ENCODE results near the gene HSD17B1. TPM values are rescaled to one million over a fixed set of nuclear protein-coding genes. Genes with fewer than 3 reads are reported as not detected.
"Not testable (repeated sequence)": the region's sequence is repeated elsewhere in the genome, so short reads cannot be mapped to it uniquely, and the experiment has no call there.

HSD17B1 gene
- total RNA-seq, 1 experiment from 2014 or later, result 18.1 TPM

DNA sequence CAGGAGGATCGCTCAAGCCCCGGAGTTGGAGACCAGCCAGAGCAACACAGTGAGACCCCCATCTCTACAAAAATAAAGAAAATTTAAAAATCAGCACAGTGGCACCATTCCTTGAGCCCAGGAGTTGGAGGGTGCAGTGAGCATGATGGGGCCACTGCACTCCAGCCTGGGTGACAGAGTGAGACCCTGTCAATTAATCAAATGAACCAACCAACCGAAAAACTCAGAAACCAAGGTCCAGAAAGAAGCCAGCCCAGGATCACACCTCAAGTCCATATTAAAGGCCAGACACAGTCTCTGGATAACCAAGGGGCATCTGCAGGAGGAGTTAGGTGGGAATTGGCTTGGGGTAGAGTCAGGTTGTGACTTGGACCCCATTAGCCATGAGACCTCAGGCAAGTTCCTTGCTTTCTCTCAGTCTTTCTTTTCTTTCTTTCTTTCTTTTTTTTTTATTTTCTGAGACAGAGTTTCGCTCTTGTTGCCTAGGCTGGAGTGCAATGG is 2.4 kb downstream of the HSD17B1 start:
- no TSS peak for BruUV-seq (replicated peaks)
- peak overlapping the region; percentile 91 for H3K4me3 Mint-ChIP-seq (ENCODE audit: unreplicated experiment)
- ChIA-PET POLR2A (interaction anchor here (0.6 to 3.1 kb wide), 19 partner anchors 8 to 586 kb away, joined by 3 to 38 read pairs (median 5); partner anchors contain the start of genes BECN1, CAVIN1, NAGLU and PLEKHH3), CTCF (interaction anchor here (0.5 to 1.0 kb wide), 3 partner anchors 25 to 109 kb away, joined by 4 read pairs; no protein-coding TSS in a partner anchor)
- TF ChIP-seq, protein P1, sequence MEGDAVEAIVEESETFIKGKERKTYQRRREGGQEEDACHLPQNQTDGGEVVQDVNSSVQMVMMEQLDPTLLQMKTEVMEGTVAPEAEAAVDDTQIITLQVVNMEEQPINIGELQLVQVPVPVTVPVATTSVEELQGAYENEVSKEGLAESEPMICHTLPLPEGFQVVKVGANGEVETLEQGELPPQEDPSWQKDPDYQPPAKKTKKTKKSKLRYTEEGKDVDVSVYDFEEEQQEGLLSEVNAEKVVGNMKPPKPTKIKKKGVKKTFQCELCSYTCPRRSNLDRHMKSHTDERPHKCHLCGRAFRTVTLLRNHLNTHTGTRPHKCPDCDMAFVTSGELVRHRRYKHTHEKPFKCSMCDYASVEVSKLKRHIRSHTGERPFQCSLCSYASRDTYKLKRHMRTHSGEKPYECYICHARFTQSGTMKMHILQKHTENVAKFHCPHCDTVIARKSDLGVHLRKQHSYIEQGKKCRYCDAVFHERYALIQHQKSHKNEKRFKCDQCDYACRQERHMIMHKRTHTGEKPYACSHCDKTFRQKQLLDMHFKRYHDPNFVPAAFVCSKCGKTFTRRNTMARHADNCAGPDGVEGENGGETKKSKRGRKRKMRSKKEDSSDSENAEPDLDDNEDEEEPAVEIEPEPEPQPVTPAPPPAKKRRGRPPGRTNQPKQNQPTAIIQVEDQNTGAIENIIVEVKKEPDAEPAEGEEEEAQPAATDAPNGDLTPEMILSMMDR (IDR thresholded peaks at IDR 0.05; ENCODE audit: unreplicated experiment), result no peak
- DNase-seq (ENCODE audit: unreplicated experiment), result no peak
- H3K27me3 Mint-ChIP-seq (ENCODE audit: insufficient read depth, unreplicated experiment), result no peaks in the 10 kb centered on the region
- intact Hi-C loops (cut with micrococcal nuclease), result no loop called here
- H3K36me3 Mint-ChIP-seq (ENCODE audit: insufficient read depth, unreplicated experiment), result peaks cover 6% of the 10 kb centered on the region
- H3K9me3 Mint-ChIP-seq (ENCODE audit: unreplicated experiment), result no peaks in the 10 kb centered on the region
- peaks cover 12% of the 10 kb centered on the region for H3K4me1 Mint-ChIP-seq (ENCODE audit: insufficient read depth, unreplicated experiment)
- H3K27ac Mint-ChIP-seq (ENCODE audit: low read depth, unreplicated experiment), result peak overlapping the region; percentile 89

DNA sequence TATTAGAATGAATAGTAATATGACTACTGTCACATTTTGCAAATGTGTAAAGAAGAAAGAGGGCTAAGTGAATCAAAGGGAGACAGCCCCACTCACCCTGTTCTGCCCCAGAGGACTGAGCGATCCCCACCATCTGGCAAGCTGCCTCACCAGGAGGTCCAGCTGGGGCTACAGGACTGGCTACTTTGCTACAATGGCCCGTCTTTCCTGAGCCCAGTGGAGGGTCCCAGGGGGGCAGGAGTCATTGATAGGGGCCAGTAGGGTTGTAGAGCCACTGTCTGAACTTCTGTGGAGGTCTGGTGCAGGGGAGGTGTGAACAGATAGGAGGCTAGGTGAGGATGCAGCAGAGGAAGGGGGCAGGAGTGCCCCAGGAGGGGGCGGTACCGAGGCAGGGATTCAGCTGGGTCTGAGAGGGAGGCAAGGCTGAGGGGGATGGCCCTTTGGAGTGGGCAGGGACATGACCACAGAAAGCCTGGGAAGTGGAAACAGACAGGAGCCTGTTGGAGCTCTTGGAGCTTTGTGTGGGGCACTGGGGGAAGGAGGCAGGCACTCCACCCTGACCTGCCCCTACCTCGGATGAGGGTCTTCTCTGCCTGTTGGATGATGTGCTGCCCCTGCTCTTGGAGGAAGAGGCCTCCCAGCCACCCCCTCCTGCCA is 3.4 kb downstream of the HSD17B1 start:
- POLR2A ChIA-PET, result interaction anchor here (3.1 kb wide), 1 partner anchor 25 kb away, joined by 28 read pairs; no protein-coding TSS in a partner anchor
- H3K4me3 Mint-ChIP-seq (ENCODE audit: unreplicated experiment); BruUV-seq (replicated peaks); H3K27ac Mint-ChIP-seq (ENCODE audit: low read depth, unreplicated experiment); H3K36me3 Mint-ChIP-seq (ENCODE audit: insufficient read depth, unreplicated experiment); DNase-seq (ENCODE audit: unreplicated experiment); intact Hi-C loops (cut with micrococcal nuclease); CTCF ChIA-PET; H3K27me3 Mint-ChIP-seq (ENCODE audit: insufficient read depth, unreplicated experiment); H3K9me3 Mint-ChIP-seq (ENCODE audit: unreplicated experiment): not testable (repeated sequence)
- H3K4me1 Mint-ChIP-seq (ENCODE audit: insufficient read depth, unreplicated experiment), result peaks cover 12% of the 10 kb centered on the region

DNA sequence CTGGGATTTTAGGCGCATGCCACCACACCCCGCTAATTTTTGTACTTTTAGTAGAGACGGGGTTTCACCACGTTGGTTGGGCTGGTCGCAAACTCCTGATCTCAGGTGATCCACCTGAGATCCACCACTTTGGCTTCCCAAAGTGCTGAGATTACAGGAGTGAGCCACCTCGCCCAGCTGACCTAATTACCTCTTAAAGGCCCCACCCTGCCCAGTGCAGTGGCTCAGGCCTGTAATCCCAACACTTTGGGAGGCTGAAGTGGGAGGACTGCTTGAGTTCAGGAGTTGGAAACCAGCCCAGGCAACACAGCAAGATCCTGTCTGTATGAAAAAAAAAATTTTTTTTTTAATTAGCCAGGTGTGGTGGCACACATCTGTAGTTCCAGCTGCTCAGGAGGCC is 6.4 kb downstream of the HSD17B1 start:
- BruUV-seq (replicated peaks), result no TSS peak
- no peak overlapping the region for H3K27ac Mint-ChIP-seq (ENCODE audit: low read depth, unreplicated experiment)
- H3K4me3 Mint-ChIP-seq (ENCODE audit: unreplicated experiment), result no peak overlapping the region
- DNase-seq (ENCODE audit: unreplicated experiment), result no peak
- H3K4me1 Mint-ChIP-seq (ENCODE audit: insufficient read depth, unreplicated experiment), result peaks cover 19% of the 10 kb centered on the region
- H3K27me3 Mint-ChIP-seq (ENCODE audit: insufficient read depth, unreplicated experiment), result no peaks in the 10 kb centered on the region
- peaks cover 18% of the 10 kb centered on the region for H3K36me3 Mint-ChIP-seq (ENCODE audit: insufficient read depth, unreplicated experiment)
- POLR2A ChIA-PET, result interaction anchor here (0.7 to 1.3 kb wide), 3 partner anchors 19 to 29 kb away, joined by 3 to 4 read pairs (median 3); partner anchors contain the start of gene PSMC3IP
- no peaks in the 10 kb centered on the region for H3K9me3 Mint-ChIP-seq (ENCODE audit: unreplicated experiment)
- CTCF ChIA-PET, result no interaction called here
- TF ChIP-seq, protein P1 (IDR thresholded peaks at IDR 0.05; ENCODE audit: unreplicated experiment), result no peak
- intact Hi-C loops (cut with micrococcal nuclease), result no loop called here

DNA sequence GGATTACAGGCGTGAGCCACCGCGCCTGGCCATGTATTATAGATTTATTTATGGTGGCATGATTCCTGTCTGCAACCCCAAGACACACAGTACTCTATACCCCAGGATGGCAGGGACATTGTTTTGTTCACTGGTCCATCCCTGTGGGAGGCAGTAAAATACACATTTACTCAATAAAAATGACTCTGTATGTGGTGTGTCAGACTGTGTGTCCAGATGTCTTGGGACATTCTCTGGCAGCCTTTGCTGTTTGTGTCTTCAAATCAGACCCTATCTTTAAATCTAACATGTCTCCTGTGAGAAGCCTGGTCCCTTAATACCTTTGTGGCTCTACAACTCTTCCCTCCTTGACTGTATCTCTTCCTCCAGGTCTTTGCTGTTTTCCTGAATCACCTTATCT is 7.5 kb downstream of the HSD17B1 start:
- no TSS peak for BruUV-seq (replicated peaks)
- DNase-seq (ENCODE audit: unreplicated experiment), result no peak
- TF ChIP-seq, protein P1 (IDR thresholded peaks at IDR 0.05; ENCODE audit: unreplicated experiment), result no peak
- Mint-ChIP-seq H3K36me3 (ENCODE audit: insufficient read depth, unreplicated experiment) (peaks cover 24% of the 10 kb centered on the region), H3K4me1 (ENCODE audit: insufficient read depth, unreplicated experiment) (peaks cover 19% of the 10 kb centered on the region), H3K27me3 (ENCODE audit: insufficient read depth, unreplicated experiment) (no peaks in the 10 kb centered on the region), H3K4me3 (ENCODE audit: unreplicated experiment) (no peak overlapping the region), H3K9me3 (ENCODE audit: unreplicated experiment) (no peaks in the 10 kb centered on the region), H3K27ac (ENCODE audit: low read depth, unreplicated experiment) (peak overlapping the region; percentile 79)
- ChIA-PET CTCF (interaction anchor here (0.6 kb wide), 1 partner anchor 393 kb away, joined by 3 read pairs; no protein-coding TSS in a partner anchor), POLR2A (interaction anchor here (0.6 to 1.3 kb wide), 4 partner anchors 29 to 131 kb away, joined by 3 to 4 read pairs (median 4); no protein-coding TSS in a partner anchor)
- intact Hi-C loops (cut with micrococcal nuclease), result no loop called here

Data from MCF 10A (cell line).